NCI-H2029 treated with DMSO at 0.1 percent for 48 hours (cell line): Measurements from ENCODE around the gene ELOVL5.

Experiments used
- DNase-seq: peaks from one replicate; lab custom pipeline; 2025; lab: John Stamatoyannopoulos, UW

ELOVL5 gene

DNA sequence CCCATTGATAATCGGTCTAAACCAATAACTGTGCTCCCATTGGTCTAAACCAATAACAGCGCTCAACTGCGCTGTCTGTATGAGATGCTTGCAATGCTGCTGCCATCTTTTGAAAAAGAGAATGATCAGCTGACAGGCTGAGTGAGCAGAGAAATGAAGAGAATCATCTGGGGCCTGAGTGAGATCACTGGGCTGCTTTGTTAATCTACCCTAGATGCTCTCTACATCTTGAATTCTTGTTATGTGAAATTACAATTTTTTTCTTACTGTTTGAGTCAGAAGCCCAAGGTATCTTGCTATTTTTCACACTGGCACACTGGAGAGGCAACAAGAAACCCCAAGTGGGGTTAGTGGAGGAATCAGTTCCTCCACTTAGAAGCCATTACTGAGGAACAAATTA lies 108.6 kb downstream of the ELOVL5 start:
- DNase-seq = no peak

- no peak for DNase-seq
Measured at GRCh38 chr6:53239526-53239925, 109.2 kb downstream of the ELOVL5 start.

DNA sequence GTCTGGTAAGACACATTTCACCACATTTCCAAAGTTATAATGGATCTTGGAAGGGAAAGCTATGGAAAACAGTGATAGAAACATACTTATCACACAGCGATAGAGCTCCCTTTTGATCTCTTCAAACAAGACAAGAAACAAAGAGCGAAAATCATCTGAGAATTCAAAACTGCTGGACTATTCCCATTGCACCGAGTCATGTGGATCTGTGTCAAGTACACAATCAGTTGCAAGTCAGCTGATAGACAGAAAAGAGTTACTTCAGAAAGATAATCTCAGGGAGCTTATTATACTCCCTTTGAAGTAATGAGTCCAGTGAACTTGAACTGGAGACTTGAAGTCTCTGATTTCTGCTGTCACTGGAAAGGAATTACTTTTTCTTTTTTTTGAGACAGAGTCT lies 110.4 kb downstream of the ELOVL5 start:
- no peak for DNase-seq

DNA sequence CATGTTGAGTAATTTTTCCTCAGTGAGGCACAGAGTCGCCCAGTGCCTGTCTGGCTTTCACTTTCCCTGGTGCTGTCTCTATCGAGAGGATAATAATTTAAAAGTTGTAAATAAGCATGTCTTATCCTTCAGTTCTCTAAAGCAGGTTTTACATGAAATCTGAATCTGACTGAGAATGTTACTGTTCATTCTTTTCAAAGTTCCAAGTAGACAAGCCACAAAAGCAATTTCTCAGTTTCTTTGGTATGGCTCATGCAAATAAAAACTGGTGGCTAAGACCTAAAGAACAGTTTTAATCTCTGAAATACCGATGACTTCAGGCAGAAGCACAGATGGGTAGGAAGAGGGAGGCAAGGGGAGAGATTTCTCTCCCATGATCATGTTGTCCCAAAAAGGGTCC lies 112.5 kb downstream of the ELOVL5 start:
- DNase-seq = no peak

GRCh38 chr6:53235508-53235907 lies 113.2 kb downstream of the ELOVL5 start:
- no peak for DNase-seq

- DNase-seq = no peak
Measured at GRCh38 chr6:53233309-53233708, 115.4 kb downstream of the ELOVL5 start.

- DNase-seq = no peak
Measured at GRCh38 chr6:53230775-53231467, 117.8 kb downstream of the ELOVL5 start.

DNA sequence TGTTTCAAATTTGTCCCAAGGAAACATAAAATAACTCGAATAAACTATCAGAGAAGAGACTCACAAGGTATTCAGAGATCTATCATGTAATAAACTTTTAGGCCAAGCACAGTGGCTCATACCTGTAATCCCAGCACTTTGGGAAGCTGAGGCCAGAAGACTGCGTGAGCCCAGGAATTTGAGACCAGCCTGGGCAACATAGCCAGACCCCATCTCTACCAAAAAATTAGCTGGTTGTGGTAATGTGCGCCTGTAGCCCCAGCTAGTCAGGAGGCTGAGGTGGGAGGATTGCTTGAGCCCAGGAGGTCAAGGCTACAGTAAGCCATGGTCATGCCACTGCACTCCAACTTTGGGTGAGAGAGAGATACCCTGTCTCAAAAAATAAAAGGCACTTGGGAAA lies 120.9 kb downstream of the ELOVL5 start:
- no peak for DNase-seq

DNA sequence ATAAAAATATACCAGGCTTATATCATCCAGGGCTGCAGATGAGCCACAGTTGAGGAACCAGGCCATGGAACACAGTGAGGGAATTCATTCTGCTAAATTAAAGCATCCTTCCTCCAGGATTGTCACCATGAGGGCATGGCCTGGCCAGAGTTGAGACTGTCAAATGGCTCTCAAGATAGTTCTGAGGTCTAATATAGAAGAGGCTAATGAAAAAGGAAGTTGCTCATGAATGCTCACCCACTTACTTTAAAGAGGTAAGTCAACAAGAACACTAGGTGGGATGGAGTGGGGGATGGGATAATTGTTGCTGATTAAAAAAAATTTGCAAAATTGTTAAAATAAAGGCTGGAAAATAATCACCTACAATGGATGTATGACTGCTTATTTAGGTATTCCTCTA lies 128.1 kb downstream of the ELOVL5 start:
- DNase-seq = no peak
